Bronchial epithelial cell (primary cell): Measurements from ENCODE around the gene RASGRF2. TPM values are rescaled to one million over a fixed set of nuclear protein-coding genes. Genes with fewer than 3 reads are reported as not detected.

Experiments used
- DNase-seq: peaks from one replicate; pipeline ENCODE4 v3.0.0-alpha.2; 2010; ENCODE audit warnings: low read depth
- FAIRE-seq: peaks from 2 replicates; lab custom pipeline; 2011; peaks lifted over from hg19 to GRCh38; lab: Jason Lieb, UNC
- H3K27me3 ChIP-seq: 2 replicates; pipeline ENCODE4 v1.5.1; 2011; ENCODE audit warnings: low read length; ENCODE audit not compliant: control insufficient read depth, insufficient read depth
- H3K36me3 ChIP-seq: 2 replicates; pipeline ENCODE4 v1.5.1; 2011; ENCODE audit warnings: low read length; ENCODE audit not compliant: control insufficient read depth, insufficient read depth
- H3K4me3 ChIP-seq: 2 replicates; pipeline ENCODE4 v1.5.1; 2011; ENCODE audit warnings: mild to moderate bottlenecking, low read depth, low read length, control low read depth
- CTCF ChIP-seq: IDR thresholded peaks from 2 replicates; pipeline ENCODE4 v1.5.1; 2011; ENCODE audit warnings: mild to moderate bottlenecking, moderate library complexity, low read length, control low read depth, inconsistent platforms; ENCODE audit not compliant: insufficient read depth, severe bottlenecking
- total RNA-seq: library from RNA; depleted of rRNA; stranded (reverse); fragments of >200 nt; gene quantifications from 2 replicates; pipeline ENCODE4 v1.2.1, GENCODE V29; 2014

Gene RASGRF2
- total RNA-seq, 1 donor from 2014 or later = 0.53 TPM

- no peak overlapping the region for H3K4me3 ChIP-seq
- DNase-seq (no peak), FAIRE-seq (no peak)
- TF ChIP-seq CTCF = no peak
- H3K36me3 ChIP-seq = no peaks in the 10 kb centered on the region
- H3K27me3 ChIP-seq = peaks cover 2% of the 10 kb centered on the region
Observed at GRCh38 chr5:81081461-81081835, 121.3 kb downstream of the RASGRF2 start.

DNA sequence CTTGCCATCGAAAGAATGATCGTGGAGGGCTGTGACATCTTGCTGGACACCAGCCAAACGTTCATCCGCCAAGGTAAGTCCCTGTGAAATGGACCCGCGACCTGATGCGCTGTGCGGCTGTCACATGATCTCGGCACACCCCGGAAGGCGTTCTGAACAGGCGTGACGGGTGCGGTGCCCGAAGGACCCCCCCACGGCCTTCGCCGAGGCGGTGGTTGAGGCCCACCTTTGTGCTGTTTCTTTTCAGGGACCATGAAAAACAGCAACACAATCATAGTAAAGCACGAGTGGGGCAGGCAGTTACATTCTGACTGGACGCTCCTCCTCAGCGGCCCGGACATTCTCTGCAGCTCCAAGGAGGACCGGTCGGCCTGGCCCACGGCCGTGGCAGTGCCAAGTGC, 126.7 kb downstream of the RASGRF2 start:
- Histone ChIP-seq H3K4me3 (no peak overlapping the region), H3K27me3 (peaks cover 2% of the 10 kb centered on the region), H3K36me3 (no peaks in the 10 kb centered on the region)
- no peak for FAIRE-seq
- no peak for TF ChIP-seq CTCF
- no peak for DNase-seq

GRCh38 chr5:81091199-81091598, 131.0 kb downstream of the RASGRF2 start:
- DNase-seq = no peak
- no peak for FAIRE-seq
- no peaks in the 10 kb centered on the region for H3K27me3 ChIP-seq
- TF ChIP-seq CTCF = no peak
- H3K4me3 ChIP-seq = no peak overlapping the region
- no peaks in the 10 kb centered on the region for H3K36me3 ChIP-seq

DNA sequence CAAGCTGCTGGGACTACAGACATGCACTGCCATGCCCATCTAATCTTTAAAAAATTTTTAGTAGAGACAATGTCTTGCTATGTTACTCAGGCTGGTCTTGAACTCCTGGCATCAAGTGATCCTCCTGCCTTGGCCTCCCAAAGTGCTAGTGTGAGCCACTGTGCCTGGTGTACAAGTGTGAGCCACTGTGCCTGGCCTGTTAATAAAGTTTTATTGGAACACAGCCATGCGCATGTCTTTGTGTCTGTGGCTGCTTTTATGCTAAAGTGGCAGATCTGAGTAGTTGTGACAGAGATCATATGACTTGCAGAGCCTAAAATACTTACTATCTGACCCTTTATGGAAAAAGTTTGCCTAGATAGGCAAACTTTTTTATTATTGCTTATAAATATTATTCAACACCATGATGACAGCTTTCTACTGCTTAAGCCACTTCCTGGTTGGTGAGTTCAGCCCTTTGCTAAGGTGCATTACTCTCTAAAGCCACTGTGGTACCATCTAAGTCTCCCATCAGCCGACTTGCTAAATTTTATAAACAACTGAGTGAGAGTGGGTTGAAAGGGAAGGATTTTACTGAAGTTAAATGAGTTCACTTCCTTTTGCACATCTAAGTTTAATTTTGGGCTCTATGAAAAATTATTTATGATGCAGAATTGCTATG, 133.5 kb downstream of the RASGRF2 start:
- Histone ChIP-seq H3K4me3 (no peak overlapping the region), H3K27me3 (peaks cover 2% of the 10 kb centered on the region), H3K36me3 (no peaks in the 10 kb centered on the region)
- FAIRE-seq = no peak
- TF ChIP-seq CTCF = no peak
- DNase-seq = no peak

GRCh38 chr5:81095835-81096234, 135.7 kb downstream of the RASGRF2 start:
- peaks cover 2% of the 10 kb centered on the region for H3K27me3 ChIP-seq
- no peak overlapping the region for H3K4me3 ChIP-seq
- TF ChIP-seq CTCF = no peak
- H3K36me3 ChIP-seq = no peaks in the 10 kb centered on the region
- FAIRE-seq (no peak), DNase-seq (no peak)

DNA sequence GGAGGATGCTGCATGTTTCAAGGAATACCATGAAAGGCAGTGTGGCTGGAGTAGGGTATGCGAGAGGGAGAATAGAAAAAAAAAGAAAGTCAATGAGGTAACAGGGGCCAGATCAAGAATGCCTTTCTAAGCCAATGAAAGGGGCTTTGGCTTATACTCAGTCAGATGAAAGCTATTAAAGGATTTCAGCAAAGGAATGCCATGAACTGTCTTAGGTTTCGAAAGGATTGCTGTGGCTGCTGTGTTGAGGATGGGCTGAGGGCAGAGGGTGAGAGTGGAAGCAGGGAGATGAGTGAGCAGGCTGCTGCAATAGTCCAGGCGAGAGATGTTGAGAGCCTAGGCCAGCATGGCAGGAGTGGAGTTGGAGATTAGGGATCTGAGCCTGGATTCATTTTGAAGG, 137.6 kb downstream of the RASGRF2 start:
- Histone ChIP-seq H3K36me3 (no peaks in the 10 kb centered on the region), H3K4me3 (no peak overlapping the region), H3K27me3 (peaks cover 2% of the 10 kb centered on the region)
- FAIRE-seq (no peak), DNase-seq (no peak)
- TF ChIP-seq CTCF = no peak
